Activated CD4-positive, alpha-beta T cell treated with anti-CD3 and anti-CD28 coated beads, Interleukin-2, amount 10 ng/mL, durations not matched to agents 7 days and 5 days (primary cell): ENCODE measurements around the gene LIPE. TPM values are rescaled to one million over a fixed set of nuclear protein-coding genes. Genes with fewer than 3 reads are reported as not detected.

Experiments used
- CTCF ChIA-PET: fragments of 350-600 bp; sonication (Branson Sonifier 250); formaldehyde crosslinking; loops from one replicate; lab custom pipeline; 2021; ENCODE audit warnings: antibody characterized with exemption; lab: Charles Lee
- POLR2A ChIA-PET: fragments of 350-600 bp; sonication (Branson Sonifier 250); formaldehyde crosslinking; loops from one replicate; lab custom pipeline; 2021; ENCODE audit warnings: antibody characterized with exemption; lab: Charles Lee
- DNase-seq: peaks from one replicate; pipeline ENCODE4 v3.0.0-alpha.2; 2020
- H3K27ac Mint-ChIP-seq: one replicate; pipeline ENCODE4 v1.8.0; 2021; ENCODE audit warnings: mild to moderate bottlenecking, moderate library complexity, mixed read lengths
- H3K27me3 Mint-ChIP-seq: one replicate; pipeline ENCODE4 v1.8.0; 2021; ENCODE audit warnings: mixed read lengths
- H3K36me3 Mint-ChIP-seq: one replicate; pipeline ENCODE4 v1.8.0; 2021; ENCODE audit warnings: low read depth, mixed read lengths
- H3K4me1 Mint-ChIP-seq: one replicate; pipeline ENCODE4 v1.8.0; 2021; ENCODE audit warnings: mixed read lengths
- H3K4me3 Mint-ChIP-seq: one replicate; pipeline ENCODE4 v1.8.0; 2021; ENCODE audit warnings: mild to moderate bottlenecking, moderate library complexity, mixed read lengths
- H3K9me3 Mint-ChIP-seq: one replicate; pipeline ENCODE4 v1.8.0; 2021; ENCODE audit warnings: mixed read lengths
- total RNA-seq, 2 experiments: library from RNA; stranded (reverse); gene quantifications; one replicate each; pipeline ENCODE4 v1.2.3, GENCODE V29; 2021

Gene LIPE
- total RNA-seq, 2 experiments from 2014 or later = 27.7 to 29.5 TPM

GRCh38 chr19:42409477-42409876 is 17.7 kb downstream of the LIPE start:
- Mint-ChIP-seq H3K4me1 (no peaks in the 10 kb centered on the region), H3K27ac (peak overlapping the region; percentile 51), H3K27me3 (no peaks in the 10 kb centered on the region), H3K9me3 (no peaks in the 10 kb centered on the region), H3K36me3 (peaks cover 13% of the 10 kb centered on the region), H3K4me3 (no peak overlapping the region)
- ChIA-PET POLR2A (no interaction called here), CTCF (interaction anchor here (1.0 kb wide), 1 partner anchor 11 kb away, joined by 3 read pairs; no protein-coding TSS in a partner anchor)
- no peak for DNase-seq

- no peaks in the 10 kb centered on the region for H3K9me3 Mint-ChIP-seq
- H3K4me3 Mint-ChIP-seq = no peak overlapping the region
- ChIA-PET CTCF (interaction anchor here (0.9 kb wide), 2 partner anchors 13 to 22 kb away, joined by 3 to 4 read pairs; no protein-coding TSS in a partner anchor), POLR2A (no interaction called here)
- H3K27ac Mint-ChIP-seq = no peak overlapping the region
- H3K27me3 Mint-ChIP-seq = no peaks in the 10 kb centered on the region
- no peaks in the 10 kb centered on the region for H3K4me1 Mint-ChIP-seq
- DNase-seq = no peak
- H3K36me3 Mint-ChIP-seq = peaks cover 13% of the 10 kb centered on the region
Measured at GRCh38 chr19:42407816-42408175, 19.4 kb downstream of the LIPE start.

DNA sequence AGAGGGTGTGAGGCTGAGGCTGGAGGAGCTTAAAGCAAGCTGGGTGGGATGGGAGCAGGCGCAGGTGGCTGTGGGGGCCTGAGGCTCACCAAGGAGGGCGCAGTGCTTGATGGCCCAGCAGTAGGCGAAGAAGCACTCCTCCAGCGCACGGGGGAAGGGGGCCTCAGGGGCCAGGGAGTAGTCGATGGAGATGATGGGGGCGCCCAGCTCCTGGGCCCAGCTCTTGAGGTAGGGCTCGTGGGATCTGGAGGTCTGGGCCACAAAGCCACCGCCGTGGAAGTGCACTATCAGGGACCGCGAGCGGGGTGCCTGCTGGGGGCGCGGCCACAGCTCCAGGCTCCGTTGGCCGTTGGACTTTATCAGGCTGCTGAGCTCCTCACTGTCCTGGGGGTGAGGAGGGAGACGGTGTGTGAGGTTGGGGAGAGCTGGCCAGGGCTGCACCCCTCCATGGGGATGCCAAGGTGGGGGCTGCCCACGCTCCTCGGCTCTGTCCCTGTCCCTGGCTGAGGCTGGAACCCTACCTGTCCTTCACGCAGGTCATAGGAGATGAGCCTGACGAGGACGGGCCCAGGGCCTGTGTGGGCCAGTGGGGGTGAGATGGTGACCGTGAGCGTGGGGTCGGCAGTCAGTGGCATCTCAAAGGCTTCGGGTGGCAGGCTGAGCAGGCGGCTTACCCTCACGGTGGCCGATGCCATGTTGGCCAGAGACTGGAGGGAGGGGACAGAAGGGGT is 19.9 kb downstream of the LIPE start:
- DNase-seq = no peak
- ChIA-PET POLR2A (no interaction called here), CTCF (interaction anchor here (0.8 to 1.4 kb wide), 4 partner anchors 12 to 240 kb away, joined by 3 to 12 read pairs (median 4); partner anchors contain the start of gene CEACAM1)
- Mint-ChIP-seq H3K36me3 (peaks cover 13% of the 10 kb centered on the region), H3K4me3 (no peak overlapping the region), H3K9me3 (no peaks in the 10 kb centered on the region), H3K4me1 (peaks cover 2% of the 10 kb centered on the region), H3K27me3 (no peaks in the 10 kb centered on the region), H3K27ac (no peak overlapping the region)

DNA sequence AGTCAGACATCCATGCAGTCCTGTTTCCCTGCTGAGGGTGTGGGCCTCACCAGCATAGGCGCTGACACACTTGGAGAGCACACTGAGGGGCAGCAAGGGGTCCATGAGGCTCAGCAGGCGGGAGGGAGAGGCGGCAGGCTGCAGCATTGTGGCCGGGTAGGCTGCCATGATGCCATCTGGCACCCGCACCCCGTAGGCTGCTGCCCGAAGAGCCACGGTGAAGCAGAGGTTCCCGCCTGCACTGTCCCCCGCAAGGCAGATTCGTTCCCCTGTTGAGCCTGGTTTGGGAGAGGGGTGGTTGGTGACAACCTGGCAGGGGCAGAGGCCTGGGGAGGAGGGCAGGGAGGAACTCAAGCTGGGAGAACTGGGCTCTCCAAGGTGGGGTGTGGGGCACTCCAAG is 21.1 kb downstream of the LIPE start:
- Mint-ChIP-seq H3K4me1 (peaks cover 10% of the 10 kb centered on the region), H3K4me3 (no peak overlapping the region), H3K27ac (no peak overlapping the region), H3K9me3 (no peaks in the 10 kb centered on the region), H3K27me3 (no peaks in the 10 kb centered on the region), H3K36me3 (peaks cover 13% of the 10 kb centered on the region)
- CTCF ChIA-PET = interaction anchor here (1.0 to 1.4 kb wide), 2 partner anchors 14 to 239 kb away, joined by 3 to 12 read pairs; no protein-coding TSS in a partner anchor
- DNase-seq = no peak
- POLR2A ChIA-PET = no interaction called here

DNA sequence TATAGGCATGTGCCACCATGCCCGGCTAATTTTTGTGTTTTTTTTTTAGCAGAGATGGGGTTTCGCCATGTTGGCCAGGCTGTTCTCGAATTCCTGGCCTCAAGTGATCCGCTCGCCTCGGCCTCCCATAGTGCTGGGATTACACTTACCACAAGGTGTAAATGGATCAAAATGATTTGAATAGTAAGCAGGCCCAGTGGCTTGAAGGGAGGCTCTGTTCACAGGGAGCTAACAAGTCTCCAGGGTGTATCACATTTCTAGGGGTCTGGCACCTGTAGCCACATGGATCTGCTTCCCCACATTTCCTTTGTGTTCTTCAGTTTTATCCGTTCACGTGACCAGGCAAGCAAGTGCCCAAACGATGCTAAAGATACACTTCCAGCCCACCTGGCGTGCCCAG is 23.6 kb downstream of the LIPE start:
- Mint-ChIP-seq H3K36me3 (peaks cover 13% of the 10 kb centered on the region), H3K9me3 (no peaks in the 10 kb centered on the region), H3K27me3 (no peaks in the 10 kb centered on the region), H3K4me1 (peaks cover 25% of the 10 kb centered on the region), H3K27ac (no peak overlapping the region), H3K4me3 (no peak overlapping the region)
- POLR2A ChIA-PET = no interaction called here
- CTCF ChIA-PET = interaction anchor here (0.5 to 0.8 kb wide), 3 partner anchors 16 to 391 kb away, joined by 3 to 4 read pairs (median 3); no protein-coding TSS in a partner anchor
- DNase-seq = no peak

DNA sequence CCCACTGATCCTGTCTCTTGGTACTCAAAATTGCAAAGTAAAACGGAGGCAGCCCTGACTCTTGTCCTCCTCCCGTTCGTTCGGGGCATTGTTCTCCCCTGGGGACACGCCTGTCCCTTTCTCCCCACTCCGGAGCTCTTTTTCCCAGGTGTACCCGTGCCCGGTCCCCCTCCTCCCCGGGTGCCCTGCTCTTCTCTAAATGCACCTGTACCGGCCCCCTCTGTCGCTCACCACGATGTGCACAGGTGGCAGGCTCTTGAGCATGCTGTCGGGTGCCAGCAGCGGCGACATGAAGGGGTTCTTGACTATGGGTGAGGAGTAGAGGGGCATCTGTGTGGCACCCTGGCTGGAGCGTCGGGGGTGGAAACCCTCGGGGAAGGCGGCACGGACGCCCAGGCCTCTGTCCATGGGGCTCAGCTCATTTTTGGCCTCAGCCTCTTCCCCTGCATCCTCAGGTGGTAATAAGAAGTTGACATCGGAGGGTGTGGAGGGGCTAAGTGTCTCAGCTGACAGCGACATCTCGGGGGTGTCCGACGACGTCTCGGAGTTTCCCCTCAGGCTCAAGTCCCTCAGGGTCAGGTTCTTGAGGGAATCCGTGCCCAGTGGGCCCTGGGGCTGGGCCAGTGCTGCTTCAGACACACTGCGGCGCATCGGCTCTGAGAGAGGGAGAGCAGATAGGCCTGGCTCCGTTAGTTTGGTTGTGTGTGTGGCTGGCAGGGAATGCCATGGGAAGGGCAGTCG is 24.6 kb downstream of the LIPE start:
- CTCF ChIA-PET = interaction anchor here (0.7 kb wide), 1 partner anchor 18 kb away, joined by 3 read pairs; no protein-coding TSS in a partner anchor
- peak overlapping the region; percentile 19 for H3K27ac Mint-ChIP-seq
- peak overlapping the region; percentile 67 for H3K4me3 Mint-ChIP-seq
- no peaks in the 10 kb centered on the region for H3K9me3 Mint-ChIP-seq
- no peak for DNase-seq
- POLR2A ChIA-PET = no interaction called here
- H3K4me1 Mint-ChIP-seq = peaks cover 31% of the 10 kb centered on the region
- H3K36me3 Mint-ChIP-seq = peaks cover 13% of the 10 kb centered on the region
- H3K27me3 Mint-ChIP-seq = no peaks in the 10 kb centered on the region

DNA sequence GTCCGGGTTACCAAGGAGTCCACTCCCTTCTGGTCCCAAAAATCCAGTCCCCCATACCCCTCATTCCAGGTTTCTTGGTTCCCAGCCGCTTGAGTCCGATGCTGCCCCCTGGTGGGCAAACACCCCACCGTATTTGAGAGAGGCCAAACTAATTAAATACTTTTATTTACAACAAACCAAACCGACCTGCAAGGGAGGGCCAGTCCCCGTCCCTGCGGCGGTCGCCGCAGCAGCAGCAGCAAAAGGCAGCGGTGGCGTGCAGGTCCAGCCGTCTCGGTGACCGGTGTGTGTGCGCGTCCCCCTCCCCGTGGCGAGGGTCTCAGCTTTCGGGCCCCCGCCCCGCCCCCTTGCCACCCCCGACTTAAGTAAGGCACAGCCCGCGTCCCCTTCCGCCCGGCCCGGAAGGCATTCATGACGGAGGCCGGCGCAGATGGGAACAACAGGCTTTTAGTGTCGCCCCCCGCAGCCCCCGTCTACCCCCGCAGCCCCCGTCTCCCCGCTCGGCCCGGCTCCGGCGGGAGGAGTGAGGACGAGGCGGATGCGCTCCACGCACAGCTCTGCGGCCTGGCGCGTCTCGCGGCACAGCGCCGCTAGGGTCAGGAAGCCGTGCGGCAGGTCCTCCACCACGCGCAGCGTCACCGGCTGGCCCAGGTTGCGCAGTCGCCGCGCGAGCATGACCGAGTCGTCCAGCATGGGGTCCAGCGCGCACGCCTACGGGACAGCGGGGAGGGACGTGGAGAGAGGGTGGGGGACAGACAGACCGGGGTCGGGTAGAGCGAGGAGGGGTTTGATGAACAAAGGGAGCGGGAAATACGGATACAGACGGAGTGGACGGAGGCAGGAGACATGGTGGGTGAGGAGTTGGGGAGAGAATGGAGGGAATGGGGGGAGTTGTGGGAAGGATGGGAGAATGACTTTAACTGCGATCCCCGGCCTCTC is 25.6 kb downstream of the LIPE start:
- ChIA-PET CTCF (interaction anchor here (0.8 to 2.9 kb wide), 3 partner anchors 19 to 278 kb away, joined by 3 to 12 read pairs (median 4); no protein-coding TSS in a partner anchor), POLR2A (interaction anchor here (0.5 kb wide), 1 partner anchor 234 kb away, joined by 3 read pairs; no protein-coding TSS in a partner anchor)
- peak overlapping the region; percentile 57 for H3K27ac Mint-ChIP-seq
- H3K36me3 Mint-ChIP-seq = peaks cover 13% of the 10 kb centered on the region
- H3K4me1 Mint-ChIP-seq = peaks cover 39% of the 10 kb centered on the region
- DNase-seq = peak; percentile 69
- no peaks in the 10 kb centered on the region for H3K27me3 Mint-ChIP-seq
- H3K4me3 Mint-ChIP-seq = peak overlapping the region; percentile 67
- no peaks in the 10 kb centered on the region for H3K9me3 Mint-ChIP-seq

DNA sequence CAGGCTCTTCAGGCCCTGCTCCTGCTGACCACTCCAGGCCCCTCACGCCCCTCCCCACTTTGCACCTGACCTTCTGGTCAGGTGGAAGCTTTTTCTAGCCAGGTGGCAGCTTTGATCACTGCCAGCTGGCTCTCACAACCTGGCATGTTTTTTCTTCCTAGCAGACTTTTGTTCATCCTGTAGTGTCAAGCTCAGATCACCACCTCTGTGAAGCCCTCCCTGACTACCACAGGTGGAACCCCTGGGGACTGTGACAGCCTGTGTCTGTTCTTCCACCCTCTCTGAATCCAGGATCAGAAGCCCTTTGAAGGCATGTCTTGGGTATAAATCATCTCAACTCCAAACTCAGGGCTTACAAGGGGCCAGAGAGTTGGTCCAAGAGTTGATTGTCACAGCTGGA is 26.8 kb downstream of the LIPE start:
- ChIA-PET CTCF (interaction anchor here (0.6 to 2.9 kb wide), 11 partner anchors 8 to 277 kb away, joined by 3 to 12 read pairs (median 3); no protein-coding TSS in a partner anchor), POLR2A (no interaction called here)
- peaks cover 47% of the 10 kb centered on the region for H3K4me1 Mint-ChIP-seq
- H3K27me3 Mint-ChIP-seq = no peaks in the 10 kb centered on the region
- H3K36me3 Mint-ChIP-seq = peaks cover 8% of the 10 kb centered on the region
- H3K4me3 Mint-ChIP-seq = no peak overlapping the region
- DNase-seq = no peak
- H3K27ac Mint-ChIP-seq = no peak overlapping the region
- H3K9me3 Mint-ChIP-seq = no peaks in the 10 kb centered on the region

DNA sequence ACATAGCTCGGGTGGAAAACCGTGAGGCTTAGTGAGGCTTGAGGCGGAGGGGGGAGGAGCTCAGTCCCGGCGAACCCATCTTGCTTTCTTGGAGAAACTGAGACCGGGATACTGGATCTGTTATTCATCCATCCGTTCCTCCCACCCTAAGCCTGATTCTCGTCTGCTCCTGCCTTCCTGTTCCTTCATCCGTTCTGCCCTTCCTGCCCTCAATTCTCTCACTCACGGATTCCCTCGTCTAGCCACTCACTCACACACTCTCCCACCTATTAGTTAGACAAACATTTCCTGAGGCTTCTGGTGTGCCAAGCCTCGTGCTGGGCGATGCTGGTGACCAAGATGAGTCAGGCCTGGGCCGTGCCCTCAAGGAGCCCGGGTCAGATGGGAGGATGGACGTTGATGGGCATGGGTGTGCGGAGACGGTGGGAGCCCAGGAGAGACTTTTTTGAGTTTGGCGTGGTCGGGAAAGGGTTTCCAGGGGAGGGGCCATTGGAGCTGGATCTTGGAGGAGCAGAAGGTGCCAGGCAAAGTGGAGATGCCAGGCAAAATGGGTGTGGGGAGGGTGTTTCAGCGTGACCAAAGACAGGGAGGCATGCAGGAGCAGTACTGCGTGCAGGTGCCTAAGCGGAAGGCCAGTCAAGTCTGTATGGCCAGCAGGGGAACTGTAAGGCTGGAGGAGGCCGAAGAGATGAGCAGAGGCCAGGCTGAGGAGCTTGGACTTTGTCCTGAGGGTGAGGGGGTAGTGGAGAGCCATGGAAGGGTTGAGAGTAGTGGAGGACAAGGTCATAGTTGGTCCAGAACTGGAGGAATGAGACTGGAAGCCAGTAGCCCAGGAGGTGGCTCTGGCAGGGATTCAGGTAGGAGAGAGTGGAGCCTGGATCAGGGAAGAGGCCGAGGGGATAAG is 29.7 kb downstream of the LIPE start:
- POLR2A ChIA-PET = no interaction called here
- Mint-ChIP-seq H3K4me3 (peak overlapping the region; percentile 81), H3K4me1 (peaks cover 47% of the 10 kb centered on the region), H3K36me3 (no peaks in the 10 kb centered on the region), H3K27me3 (peaks cover 2% of the 10 kb centered on the region), H3K27ac (peak overlapping the region; percentile 93), H3K9me3 (no peaks in the 10 kb centered on the region)
- CTCF ChIA-PET = interaction anchor here (0.7 to 1.9 kb wide), 6 partner anchors 16 to 289 kb away, joined by 3 to 8 read pairs (median 4); no protein-coding TSS in a partner anchor
- no peak for DNase-seq

- DNase-seq = peak; percentile 96
- peak overlapping the region; percentile 93 for H3K27ac Mint-ChIP-seq
- H3K4me3 Mint-ChIP-seq = peak overlapping the region; percentile 81
- no peaks in the 10 kb centered on the region for H3K9me3 Mint-ChIP-seq
- peaks cover 9% of the 10 kb centered on the region for H3K27me3 Mint-ChIP-seq
- peaks cover 38% of the 10 kb centered on the region for H3K4me1 Mint-ChIP-seq
- H3K36me3 Mint-ChIP-seq = no peaks in the 10 kb centered on the region
- ChIA-PET POLR2A (interaction anchor here (0.6 kb wide), 1 partner anchor 162 kb away, joined by 3 read pairs; no protein-coding TSS in a partner anchor), CTCF (interaction anchor here (0.7 to 2.1 kb wide), 9 partner anchors 12 to 288 kb away, joined by 3 to 8 read pairs (median 4); no protein-coding TSS in a partner anchor)
Measured at GRCh38 chr19:42396381-42397262, 30.6 kb downstream of the LIPE start.
